Spleen (tissue), 11 donors: ENCODE results near the gene INO80C. TPM values are rescaled to one million over a fixed set of nuclear protein-coding genes. Genes with fewer than 3 reads are reported as not detected.

Experiments
- DNase-seq: peaks from one replicate; pipeline ENCODE4 v3.0.0-alpha.2; 2020
- H3K27ac ChIP-seq, 8 donors: fragments of 200-600 bp; sonication (generic) in 7 of 8; 1 replicate in 4 of 8; 2 replicates in 4 of 8; pipeline versions ENCODE4 v1.5.0 to v1.8.0; 2016 to 2021; ENCODE audit warnings: inconsistent platforms in 4 of 8, mild to moderate bottlenecking in 4 of 8, moderate library complexity in 1 of 8
- H3K27me3 ChIP-seq, 7 donors: fragments of 200-600 bp; sonication (generic) in 6 of 7; replicated peaks in 1 of 7; 1 replicate in 4 of 7; 2 replicates in 3 of 7; pipeline versions ENCODE4 v1.5.0 to v1.8.0; 2016 to 2021; ENCODE audit warnings: inconsistent platforms in 3 of 7, mild to moderate bottlenecking in 1 of 7
- H3K36me3 ChIP-seq, 6 donors: fragments of 200-600 bp; sonication (generic) in 5 of 6; 1 replicate in 4 of 6; 2 replicates in 2 of 6; pipeline versions ENCODE4 v1.5.0 to v1.8.0; 2016 to 2021; ENCODE audit warnings: inconsistent platforms in 2 of 6
- H3K4me1 ChIP-seq, 6 donors: fragments of 200-600 bp; sonication (generic) in 5 of 6; 1 replicate in 3 of 6; 2 replicates in 3 of 6; pipeline versions ENCODE4 v1.5.0 to v1.8.0; 2016 to 2021; ENCODE audit warnings: inconsistent platforms in 3 of 6
- H3K4me3 ChIP-seq, 8 donors: fragments of 200-600 bp; sonication (generic) in 7 of 8; 1 replicate in 4 of 8; 2 replicates in 4 of 8; pipeline versions ENCODE4 v1.5.0 to v1.8.0; 2016 to 2021; ENCODE audit warnings: inconsistent platforms in 4 of 8, mild to moderate bottlenecking in 4 of 8, moderate library complexity in 2 of 8
- H3K9me3 ChIP-seq, 8 donors: fragments of 200-600 bp; sonication (generic) in 7 of 8; 1 replicate in 4 of 8; 2 replicates in 4 of 8; pipeline versions ENCODE4 v1.5.0 to v1.8.0; 2016 to 2021; ENCODE audit warnings: inconsistent platforms in 4 of 8
- POLR2A ChIP-seq, 3 donors: fragments of 450-650 bp; IDR thresholded peaks; one replicate each; pipeline ENCODE4 v1.5.1; 2017; ENCODE audit warnings: antibody characterized with exemption in 3 of 3, mild to moderate bottlenecking in 1 of 3
- POLR2AphosphoS5 ChIP-seq, 3 donors: sonication (generic); formaldehyde crosslinking; IDR thresholded peaks; one replicate each; pipeline ENCODE4 v1.5.1; 2017; ENCODE audit warnings: antibody characterized with exemption in 3 of 3
- WGBS, 5 donors: extraction: QIAGEN DNeasy Blood & Tissue Kit in 3 of 5; methylation state at CpG; one replicate each; pipeline versions ENCODE4 v1.1.5 to v1.1.7; 2013 to 2018; 5-methylcytosine and 5-hydroxymethylcytosine counted together
- intact Hi-C: fragments of 100-400 bp; cut with DNase I; formaldehyde crosslinking; loops from one replicate; pipeline ENCODE4 v1.15.0; 2023; ENCODE audit warnings: low total_unique reads
- polyA plus RNA-seq, 3 donors: library from polyadenylated mRNA; stranded (reverse); fragments of 200-250 nt; gene quantifications; one replicate each; pipeline ENCODE4 v1.2.1, GENCODE V29; 2013
- total RNA-seq, 7 donors: library from RNA; depleted of rRNA in 3 of 7; stranded (reverse); fragments of >200 nt in 3 of 7; fragmentation: NEBNext Ultra II Directional in 4 of 7; extraction: Animal tissue kit (Norgen Biotek cat#: 25700) in 4 of 7; gene quantifications; one replicate each; pipeline versions ENCODE4 v1.1.0 to v1.2.1, GENCODE V29; 2016 to 2021
- TF ChIP-seq, protein P1 (sequence below), 11 experiments: fragments of 200-600 bp in 7 of 11; fragments of 450-650 bp in 4 of 11; sonication (generic) in 4 of 11; IDR thresholded peaks in 8 of 11; conservative IDR thresholded peaks in 3 of 11; 1 replicate in 7 of 11; 2 replicates in 4 of 11; pipeline versions ENCODE4 v1.4.0 to v1.8.0; 2016 to 2021; ENCODE audit warnings: antibody characterized with exemption in 11 of 11, inconsistent platforms in 4 of 11, mild to moderate bottlenecking in 1 of 11
- donor health status: healthy with polysubstance abuse.
- donor health status: DM: no; HTN: no; CAD: no; lungs with moderate emphysema.
- donor health status: DM: no; HTN: no; CAD: no.
- donor health status: Bipolar disorder and iron deficiency.
- donor health status: healthy.
- donor health status: DM: no; HTN: no; CAD: no.
- donor health status: DM: yes; HTN: yes; CAD: no.

The INO80C gene
- total and polyA plus RNA-seq, 10 donors: 18.9 to 57.5 (median 34.5) TPM

DNA sequence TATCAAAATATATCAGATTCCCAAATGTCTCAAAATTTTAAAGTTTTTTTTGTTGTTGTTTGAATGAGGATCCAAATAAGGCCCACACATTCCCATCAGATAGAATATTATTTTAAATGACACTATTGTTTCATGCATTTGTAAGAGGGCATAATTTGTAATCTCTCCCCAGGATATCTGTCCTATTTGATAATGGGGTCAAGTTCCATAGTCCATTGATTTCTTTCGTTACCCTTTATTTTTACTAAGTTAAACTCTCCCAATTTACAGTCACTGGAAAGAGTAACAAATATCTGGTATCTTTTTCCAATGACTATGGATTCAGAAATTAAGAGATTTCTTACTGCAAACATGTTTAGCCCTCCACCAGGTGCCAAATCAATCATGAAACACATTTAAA lies 32.4 kb downstream of the INO80C start:
- intact Hi-C loops: no loop called here
- no peak for DNase-seq
- TF ChIP-seq, protein P1, sequence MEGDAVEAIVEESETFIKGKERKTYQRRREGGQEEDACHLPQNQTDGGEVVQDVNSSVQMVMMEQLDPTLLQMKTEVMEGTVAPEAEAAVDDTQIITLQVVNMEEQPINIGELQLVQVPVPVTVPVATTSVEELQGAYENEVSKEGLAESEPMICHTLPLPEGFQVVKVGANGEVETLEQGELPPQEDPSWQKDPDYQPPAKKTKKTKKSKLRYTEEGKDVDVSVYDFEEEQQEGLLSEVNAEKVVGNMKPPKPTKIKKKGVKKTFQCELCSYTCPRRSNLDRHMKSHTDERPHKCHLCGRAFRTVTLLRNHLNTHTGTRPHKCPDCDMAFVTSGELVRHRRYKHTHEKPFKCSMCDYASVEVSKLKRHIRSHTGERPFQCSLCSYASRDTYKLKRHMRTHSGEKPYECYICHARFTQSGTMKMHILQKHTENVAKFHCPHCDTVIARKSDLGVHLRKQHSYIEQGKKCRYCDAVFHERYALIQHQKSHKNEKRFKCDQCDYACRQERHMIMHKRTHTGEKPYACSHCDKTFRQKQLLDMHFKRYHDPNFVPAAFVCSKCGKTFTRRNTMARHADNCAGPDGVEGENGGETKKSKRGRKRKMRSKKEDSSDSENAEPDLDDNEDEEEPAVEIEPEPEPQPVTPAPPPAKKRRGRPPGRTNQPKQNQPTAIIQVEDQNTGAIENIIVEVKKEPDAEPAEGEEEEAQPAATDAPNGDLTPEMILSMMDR (IDR thresholded peaks at IDR 0.05 in 8 of 11, conservative IDR thresholded peaks at IDR 0.05 in 3 of 11): no peak
- H3K4me1 ChIP-seq: peaks cover 0 to 31% (median 19%) of the 10 kb centered on the region in 6 donors
- H3K27me3 ChIP-seq: no peaks in the 10 kb centered on the region
- 74 to 90% (median 84%) methylated on average over 1 of the region's 1 CpG for WGBS, 5 donors
- no peaks in the 10 kb centered on the region for H3K9me3 ChIP-seq
- H3K27ac ChIP-seq: peak overlapping the region in 1 of 8 donors; percentile 2
- peaks cover 0 to 26% (median 0%) of the 10 kb centered on the region in 6 donors for H3K36me3 ChIP-seq
- no peak overlapping the region for H3K4me3 ChIP-seq

- Histone ChIP-seq H3K4me1 (peaks cover 0 to 31% (median 19%) of the 10 kb centered on the region in 6 donors), H3K9me3 (no peaks in the 10 kb centered on the region), H3K27ac (peak overlapping the region in 3 of 8 donors; percentile 69 to 83 (median 76)), H3K36me3 (peaks cover 0 to 22% (median 0%) of the 10 kb centered on the region in 6 donors), H3K27me3 (no peaks in the 10 kb centered on the region), H3K4me3 (no peak overlapping the region)
- intact Hi-C loops: no loop called here
- TF ChIP-seq POLR2AphosphoS5 (IDR thresholded peaks at IDR 0.05) (no peak), POLR2A (IDR thresholded peaks at IDR 0.05) (no peak)
- TF ChIP-seq, protein P1 (IDR thresholded peaks at IDR 0.05 in 8 of 11, conservative IDR thresholded peaks at IDR 0.05 in 3 of 11): no peak
- WGBS, 5 donors: 40 to 57% (median 47%) methylated on average over 2 of the region's 2 CpGs
- DNase-seq: no peak
Observed at GRCh38 chr18:35464831-35465279, 32.9 kb downstream of the INO80C start.

- intact Hi-C loops: no loop called here
- no peaks in the 10 kb centered on the region for H3K27me3 ChIP-seq
- no peak for TF ChIP-seq POLR2A (IDR thresholded peaks at IDR 0.05)
- TF ChIP-seq, protein P1 (IDR thresholded peaks at IDR 0.05 in 8 of 11, conservative IDR thresholded peaks at IDR 0.05 in 3 of 11): no peak
- peaks cover 0 to 37% (median 25%) of the 10 kb centered on the region in 6 donors for H3K4me1 ChIP-seq
- H3K9me3 ChIP-seq: no peaks in the 10 kb centered on the region
- 77 to 93% (median 86%) methylated on average over 4 of the region's 4 CpGs for WGBS, 5 donors
- peaks cover 0 to 14% (median 0%) of the 10 kb centered on the region in 6 donors for H3K36me3 ChIP-seq
- no peak for DNase-seq
- peak overlapping the region; percentile 14 to 83 (median 62) for H3K27ac ChIP-seq
- H3K4me3 ChIP-seq: no peak overlapping the region
Observed at GRCh38 chr18:35463827-35464226, 33.9 kb downstream of the INO80C start.

DNA sequence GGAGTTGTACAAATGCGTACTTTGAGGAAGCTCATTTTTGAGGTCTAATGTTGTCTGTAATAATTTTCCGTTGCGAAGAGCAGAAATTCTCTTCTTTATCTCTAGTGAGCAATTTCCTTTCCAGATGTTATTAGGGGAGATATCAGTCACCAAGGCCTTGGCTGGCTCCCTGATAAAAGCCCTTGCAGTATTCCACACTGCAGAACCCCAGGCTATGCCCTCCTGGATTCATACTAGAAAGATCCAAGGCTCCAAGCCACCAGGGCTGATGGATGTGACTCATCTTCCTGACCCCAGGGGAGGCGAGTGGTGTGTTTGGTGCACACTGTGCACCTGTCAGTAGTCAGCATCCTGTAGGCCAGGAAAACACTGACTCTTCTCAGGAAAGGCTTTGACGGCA lies 34.7 kb downstream of the INO80C start:
- DNase-seq: no peak
- Histone ChIP-seq H3K27me3 (no peaks in the 10 kb centered on the region), H3K27ac (peak overlapping the region; percentile 14 to 83 (median 70)), H3K4me1 (peaks cover 0 to 42% (median 32%) of the 10 kb centered on the region in 6 donors), H3K36me3 (peaks cover 0 to 7% (median 0%) of the 10 kb centered on the region in 6 donors), H3K9me3 (no peaks in the 10 kb centered on the region), H3K4me3 (no peak overlapping the region)
- no peak for TF ChIP-seq POLR2A (IDR thresholded peaks at IDR 0.05)
- peak in 2 of 3 donors; percentile 69 to 82 for TF ChIP-seq POLR2AphosphoS5 (IDR thresholded peaks at IDR 0.05)
- TF ChIP-seq, protein P1 (IDR thresholded peaks at IDR 0.05 in 8 of 11, conservative IDR thresholded peaks at IDR 0.05 in 3 of 11): no peak
- intact Hi-C loops: no loop called here
- 25 to 37% (median 31%) methylated on average over 5 of the region's 5 CpGs for WGBS, 5 donors
